GM19351 (cell line): Measurements from ENCODE around the gene A1BG.

ENCODE experiments used
- ATAC-seq: cut with Tn5 transposase; IDR thresholded peaks from one replicate; pipeline ENCODE4 v1.9.1; 2021; ENCODE audit warnings: mild to moderate bottlenecking, moderate library complexity; ENCODE audit not compliant: unreplicated experiment

Gene A1BG

GRCh38 chr19:58352760-58353671 is at the start of gene A1BG:
A1BG (minus strand) TSS chr19:58353492; CDS start chr19:58353437, 55 bp downstream.
- ATAC-seq = no peak

- no peak for ATAC-seq
These were observed 48.6 kb upstream of the A1BG start for GRCh38 chr19:58401840-58402421.

GRCh38 chr19:58400916-58401839 is 47.9 kb upstream of the A1BG start:
- ATAC-seq = peak; percentile 95

GRCh38 chr19:58400316-58400915 is 47.1 kb upstream of the A1BG start:
- no peak for ATAC-seq

GRCh38 chr19:58399903-58400302 is 46.6 kb upstream of the A1BG start:
- ATAC-seq = no peak

- no peak for ATAC-seq
These were observed 45.3 kb upstream of the A1BG start for GRCh38 chr19:58398545-58398944.

- no peak for ATAC-seq
These were observed 44.8 kb upstream of the A1BG start for GRCh38 chr19:58398087-58398486.

GRCh38 chr19:58397533-58398037 is 44.3 kb upstream of the A1BG start:
- ATAC-seq = no peak

- no peak for ATAC-seq
These were observed 43.6 kb upstream of the A1BG start for GRCh38 chr19:58396691-58397532.

GRCh38 chr19:58395979-58396627 is 42.8 kb upstream of the A1BG start:
- no peak for ATAC-seq

- no peak for ATAC-seq
These were observed 42.1 kb upstream of the A1BG start, which contains the start of gene RNF225 for GRCh38 chr19:58395220-58395978. RNF225 (plus strand) TSS chr19:58395656; CDS start chr19:58396090, 434 bp downstream.

GRCh38 chr19:58394821-58395219 is 41.5 kb upstream of the A1BG start:
- no peak for ATAC-seq

- ATAC-seq = no peak
These were observed 40.4 kb upstream of the A1BG start for GRCh38 chr19:58393725-58394033.

- ATAC-seq = no peak
These were observed 39.8 kb upstream of the A1BG start for GRCh38 chr19:58392945-58393724.

- no peak for ATAC-seq
These were observed 34.9 kb upstream of the A1BG start for GRCh38 chr19:58388175-58388526.

GRCh38 chr19:58387338-58388174 is 34.3 kb upstream of the A1BG start:
- ATAC-seq = no peak
